Measurements from ENCODE around the gene PAM. TPM values are rescaled to one million over a fixed set of nuclear protein-coding genes. Genes with fewer than 3 reads are reported as not detected.

PAM gene
- total and polyA plus RNA-seq, 4 donors, result 8.2 to 27.5 (median 13.7) TPM

DNA sequence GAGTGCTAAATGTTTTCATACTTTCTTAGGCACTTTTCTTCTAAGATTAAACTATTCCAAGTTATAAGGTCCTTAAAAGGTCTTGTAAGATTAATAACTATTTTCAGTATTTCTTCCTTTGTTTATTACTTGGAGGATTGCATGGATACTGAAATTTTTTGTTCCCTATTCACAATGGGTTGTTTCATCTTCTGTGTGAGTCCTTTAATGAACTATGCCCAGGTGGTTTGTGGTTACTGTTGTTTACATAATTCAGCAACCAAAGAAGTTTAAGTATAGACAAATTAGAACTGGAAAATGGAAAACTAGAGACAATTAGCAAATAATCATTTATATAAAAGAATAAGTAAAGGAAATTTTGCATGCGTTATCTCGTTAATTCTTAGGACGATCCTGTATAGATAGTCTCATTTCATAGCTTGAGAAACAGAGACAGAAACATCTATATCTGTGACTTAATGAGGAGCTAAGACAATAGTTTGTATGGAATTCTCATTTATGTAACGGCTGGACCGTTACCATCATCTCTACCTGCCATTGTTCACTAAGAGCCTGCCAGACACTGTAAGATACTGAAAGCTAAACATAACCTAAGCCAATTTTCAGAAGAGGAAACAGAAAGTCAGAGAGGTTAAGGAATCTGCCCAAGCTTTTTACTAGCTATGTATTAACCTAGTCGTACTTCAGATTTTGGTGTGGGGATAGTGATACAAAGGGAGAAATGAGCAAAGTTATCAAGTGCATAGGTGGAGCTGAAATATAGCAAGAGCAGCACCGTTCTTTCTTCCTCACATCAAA, 148.2 kb downstream of the PAM start:
- Histone ChIP-seq H3K9me3 (ENCODE audit: control insufficient read depth in 4 of 4, low read length in 3 of 4) (no peaks in the 10 kb centered on the region), H3K9ac (ENCODE audit: low read depth in 1 of 2, low read length in 2 of 2) (no peak overlapping the region), H3K4me1 (ENCODE audit: control insufficient read depth in 4 of 4, insufficient read depth in 4 of 4, low read length in 3 of 4) (no peaks in the 10 kb centered on the region), H3K4me3 (ENCODE audit: low read depth in 1 of 3, low read length in 3 of 3) (no peak overlapping the region), H3K27me3 (ENCODE audit: control insufficient read depth in 4 of 4, insufficient read depth in 4 of 4, low read length in 3 of 4) (no peaks in the 10 kb centered on the region), H3K36me3 (ENCODE audit: control insufficient read depth in 4 of 4, insufficient read depth in 3 of 4, low read depth in 1 of 4, low read length in 3 of 4) (no peaks in the 10 kb centered on the region), H3K27ac (ENCODE audit: low read depth in 1 of 2, low read length in 2 of 2) (no peak overlapping the region)
- 90% methylated on average over 7 of the region's 7 CpGs for WGBS
- TF ChIP-seq, protein P1, sequence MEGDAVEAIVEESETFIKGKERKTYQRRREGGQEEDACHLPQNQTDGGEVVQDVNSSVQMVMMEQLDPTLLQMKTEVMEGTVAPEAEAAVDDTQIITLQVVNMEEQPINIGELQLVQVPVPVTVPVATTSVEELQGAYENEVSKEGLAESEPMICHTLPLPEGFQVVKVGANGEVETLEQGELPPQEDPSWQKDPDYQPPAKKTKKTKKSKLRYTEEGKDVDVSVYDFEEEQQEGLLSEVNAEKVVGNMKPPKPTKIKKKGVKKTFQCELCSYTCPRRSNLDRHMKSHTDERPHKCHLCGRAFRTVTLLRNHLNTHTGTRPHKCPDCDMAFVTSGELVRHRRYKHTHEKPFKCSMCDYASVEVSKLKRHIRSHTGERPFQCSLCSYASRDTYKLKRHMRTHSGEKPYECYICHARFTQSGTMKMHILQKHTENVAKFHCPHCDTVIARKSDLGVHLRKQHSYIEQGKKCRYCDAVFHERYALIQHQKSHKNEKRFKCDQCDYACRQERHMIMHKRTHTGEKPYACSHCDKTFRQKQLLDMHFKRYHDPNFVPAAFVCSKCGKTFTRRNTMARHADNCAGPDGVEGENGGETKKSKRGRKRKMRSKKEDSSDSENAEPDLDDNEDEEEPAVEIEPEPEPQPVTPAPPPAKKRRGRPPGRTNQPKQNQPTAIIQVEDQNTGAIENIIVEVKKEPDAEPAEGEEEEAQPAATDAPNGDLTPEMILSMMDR (IDR thresholded peaks at IDR 0.05; ENCODE audit: low read depth, low read length, missing input control), result no peak
- no peak for TF ChIP-seq YY1 (IDR thresholded peaks at IDR 0.05)
- TF ChIP-seq, protein P2, sequence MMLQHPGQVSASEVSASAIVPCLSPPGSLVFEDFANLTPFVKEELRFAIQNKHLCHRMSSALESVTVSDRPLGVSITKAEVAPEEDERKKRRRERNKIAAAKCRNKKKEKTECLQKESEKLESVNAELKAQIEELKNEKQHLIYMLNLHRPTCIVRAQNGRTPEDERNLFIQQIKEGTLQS (IDR thresholded peaks at IDR 0.05), result no peak
- no peak for TF ChIP-seq HNF4A (conservative IDR thresholded peaks at IDR 0.05)
- no peak for TF ChIP-seq RXRA (IDR thresholded peaks at IDR 0.05)
- TF ChIP-seq, protein P3, sequence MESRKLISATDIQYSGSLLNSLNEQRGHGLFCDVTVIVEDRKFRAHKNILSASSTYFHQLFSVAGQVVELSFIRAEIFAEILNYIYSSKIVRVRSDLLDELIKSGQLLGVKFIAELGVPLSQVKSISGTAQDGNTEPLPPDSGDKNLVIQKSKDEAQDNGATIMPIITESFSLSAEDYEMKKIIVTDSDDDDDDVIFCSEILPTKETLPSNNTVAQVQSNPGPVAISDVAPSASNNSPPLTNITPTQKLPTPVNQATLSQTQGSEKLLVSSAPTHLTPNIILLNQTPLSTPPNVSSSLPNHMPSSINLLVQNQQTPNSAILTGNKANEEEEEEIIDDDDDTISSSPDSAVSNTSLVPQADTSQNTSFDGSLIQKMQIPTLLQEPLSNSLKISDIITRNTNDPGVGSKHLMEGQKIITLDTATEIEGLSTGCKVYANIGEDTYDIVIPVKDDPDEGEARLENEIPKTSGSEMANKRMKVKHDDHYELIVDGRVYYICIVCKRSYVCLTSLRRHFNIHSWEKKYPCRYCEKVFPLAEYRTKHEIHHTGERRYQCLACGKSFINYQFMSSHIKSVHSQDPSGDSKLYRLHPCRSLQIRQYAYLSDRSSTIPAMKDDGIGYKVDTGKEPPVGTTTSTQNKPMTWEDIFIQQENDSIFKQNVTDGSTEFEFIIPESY (IDR thresholded peaks at IDR 0.05), result no peak
- no peak for TF ChIP-seq HNF4G (IDR thresholded peaks at IDR 0.05)
- TF ChIP-seq, protein P4, sequence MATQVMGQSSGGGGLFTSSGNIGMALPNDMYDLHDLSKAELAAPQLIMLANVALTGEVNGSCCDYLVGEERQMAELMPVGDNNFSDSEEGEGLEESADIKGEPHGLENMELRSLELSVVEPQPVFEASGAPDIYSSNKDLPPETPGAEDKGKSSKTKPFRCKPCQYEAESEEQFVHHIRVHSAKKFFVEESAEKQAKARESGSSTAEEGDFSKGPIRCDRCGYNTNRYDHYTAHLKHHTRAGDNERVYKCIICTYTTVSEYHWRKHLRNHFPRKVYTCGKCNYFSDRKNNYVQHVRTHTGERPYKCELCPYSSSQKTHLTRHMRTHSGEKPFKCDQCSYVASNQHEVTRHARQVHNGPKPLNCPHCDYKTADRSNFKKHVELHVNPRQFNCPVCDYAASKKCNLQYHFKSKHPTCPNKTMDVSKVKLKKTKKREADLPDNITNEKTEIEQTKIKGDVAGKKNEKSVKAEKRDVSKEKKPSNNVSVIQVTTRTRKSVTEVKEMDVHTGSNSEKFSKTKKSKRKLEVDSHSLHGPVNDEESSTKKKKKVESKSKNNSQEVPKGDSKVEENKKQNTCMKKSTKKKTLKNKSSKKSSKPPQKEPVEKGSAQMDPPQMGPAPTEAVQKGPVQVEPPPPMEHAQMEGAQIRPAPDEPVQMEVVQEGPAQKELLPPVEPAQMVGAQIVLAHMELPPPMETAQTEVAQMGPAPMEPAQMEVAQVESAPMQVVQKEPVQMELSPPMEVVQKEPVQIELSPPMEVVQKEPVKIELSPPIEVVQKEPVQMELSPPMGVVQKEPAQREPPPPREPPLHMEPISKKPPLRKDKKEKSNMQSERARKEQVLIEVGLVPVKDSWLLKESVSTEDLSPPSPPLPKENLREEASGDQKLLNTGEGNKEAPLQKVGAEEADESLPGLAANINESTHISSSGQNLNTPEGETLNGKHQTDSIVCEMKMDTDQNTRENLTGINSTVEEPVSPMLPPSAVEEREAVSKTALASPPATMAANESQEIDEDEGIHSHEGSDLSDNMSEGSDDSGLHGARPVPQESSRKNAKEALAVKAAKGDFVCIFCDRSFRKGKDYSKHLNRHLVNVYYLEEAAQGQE (IDR thresholded peaks at IDR 0.05), result no peak
- TF ChIP-seq, protein P5, sequence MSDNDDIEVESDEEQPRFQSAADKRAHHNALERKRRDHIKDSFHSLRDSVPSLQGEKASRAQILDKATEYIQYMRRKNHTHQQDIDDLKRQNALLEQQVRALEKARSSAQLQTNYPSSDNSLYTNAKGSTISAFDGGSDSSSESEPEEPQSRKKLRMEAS (IDR thresholded peaks at IDR 0.05), result no peak
- no peak for TF ChIP-seq EGR1 (IDR thresholded peaks at IDR 0.05; ENCODE audit: low read depth in 2 of 2)
- no peak for TF ChIP-seq RAD21 (IDR thresholded peaks at IDR 0.05)
- no peak for TF ChIP-seq FOXA1 (IDR thresholded peaks at IDR 0.05)
- TF ChIP-seq NR2F2 (IDR thresholded peaks at IDR 0.05), result no peak
- TF ChIP-seq TAF1 (conservative IDR thresholded peaks at IDR 0.05), result no peak
- TF ChIP-seq GABPA (IDR thresholded peaks at IDR 0.05 in 1 of 2, conservative IDR thresholded peaks at IDR 0.05 in 1 of 2), result no peak
- no peak for TF ChIP-seq FOXA2 (IDR thresholded peaks at IDR 0.05)
- DNase-seq (ENCODE audit: low spot score), result no peak
